IMR-90 (cell line): Measurements from ENCODE around the gene AGXT. TPM values are rescaled to one million over a fixed set of nuclear protein-coding genes. Genes with fewer than 3 reads are reported as not detected.

Experiments
- ATAC-seq: fragments of 200-7000 bp; cut with Tn5 transposase; 2 replicates; pipeline ENCODE4 v1.9.1; 2020; ENCODE audit warnings: low read depth, mild to moderate bottlenecking, moderate library complexity
- BruUV-seq: library from RNA; stranded (reverse); fragments of 400-500 nt; replicated peaks from 2 replicates; lab custom pipeline; 2021; lab: Mats Ljungman, UMichigan
- CTCF ChIA-PET: fragments of 300-600 bp; formaldehyde crosslinking; extraction: SDS; loops from one replicate; lab custom pipeline; 2021; ENCODE audit warnings: antibody characterized with exemption; lab: Yijun Ruan, JAX
- POLR2A ChIA-PET: fragments of 300-600 bp; sonication (Branson Sonifier 250); formaldehyde crosslinking; loops from one replicate; lab custom pipeline; 2022; ENCODE audit warnings: antibody characterized with exemption; ENCODE audit not compliant: unreplicated experiment; lab: Charles Lee
- DNase-seq: peaks from one replicate; pipeline ENCODE4 v3.0.0; 2013
- H2AFZ ChIP-seq: replicated peaks from 2 replicates; pipeline ENCODE3; 2013; ENCODE audit warnings: low read length, mild to moderate bottlenecking; ENCODE audit not compliant: poor library complexity
- H2AK5ac ChIP-seq: 2 replicates; pipeline ENCODE4 v1.6.1; 2013; ENCODE audit warnings: low read depth, low read length, inconsistent platforms
- H2AK9ac ChIP-seq: replicated peaks from 2 replicates; pipeline ENCODE3; 2013; ENCODE audit warnings: mild to moderate bottlenecking, low read depth, low read length, moderate library complexity; ENCODE audit not compliant: poor library complexity
- H2BK120ac ChIP-seq: 2 replicates; pipeline ENCODE4 v1.6.1; 2013; ENCODE audit warnings: low read depth, low read length, inconsistent platforms
- H2BK15ac ChIP-seq: 3 replicates; pipeline ENCODE4 v1.6.1; 2013; ENCODE audit warnings: low read depth, low read length, inconsistent platforms
- H2BK20ac ChIP-seq: 2 replicates; pipeline ENCODE4 v1.6.1; 2013; ENCODE audit warnings: low read depth, mild to moderate bottlenecking, inconsistent platforms, low read length, moderate library complexity
- H2BK5ac ChIP-seq: 2 replicates; pipeline ENCODE4 v1.6.1; 2013; ENCODE audit warnings: mild to moderate bottlenecking, low read depth, low read length, inconsistent platforms; ENCODE audit not compliant: poor library complexity, severe bottlenecking
- H3K14ac ChIP-seq: replicated peaks from 2 replicates; pipeline ENCODE4 v1.6.1; 2013; ENCODE audit warnings: low read depth, low read length, inconsistent platforms
- H3K18ac ChIP-seq: 2 replicates; pipeline ENCODE4 v1.6.1; 2013; ENCODE audit warnings: low read depth, low read length, control low read depth
- H3K23ac ChIP-seq: 2 replicates; pipeline ENCODE4 v1.6.1; 2013; ENCODE audit warnings: low read depth, low read length, inconsistent platforms
- H3K27ac ChIP-seq: 2 replicates; pipeline ENCODE4 v1.5.1; 2013; ENCODE audit warnings: mild to moderate bottlenecking, control low read depth, low read length; ENCODE audit not compliant: insufficient read depth
- H3K27me3 ChIP-seq: 2 replicates; pipeline ENCODE4 v1.6.1; 2013; ENCODE audit warnings: low read length; ENCODE audit not compliant: control insufficient read depth, insufficient read depth
- H3K36me3 ChIP-seq: 2 replicates; pipeline ENCODE4 v1.6.1; 2013; ENCODE audit warnings: low read length, mixed read lengths; ENCODE audit not compliant: control insufficient read depth, insufficient read depth
- H3K4ac ChIP-seq: 2 replicates; pipeline ENCODE4 v1.6.1; 2013; ENCODE audit warnings: low read depth, low read length, inconsistent platforms
- H3K4me1 ChIP-seq: 2 replicates; pipeline ENCODE4 v1.6.1; 2013; ENCODE audit warnings: low read length, mixed read lengths; ENCODE audit not compliant: control insufficient read depth, insufficient read depth
- H3K4me2 ChIP-seq: 2 replicates; pipeline ENCODE4 v1.6.1; 2013; ENCODE audit warnings: low read depth, mild to moderate bottlenecking, control low read depth, low read length, moderate library complexity
- H3K4me3 ChIP-seq: 2 replicates; pipeline ENCODE4 v1.5.1; 2013; ENCODE audit warnings: low read depth, mild to moderate bottlenecking, control low read depth, low read length, moderate library complexity; ENCODE audit not compliant: insufficient read depth
- H3K56ac ChIP-seq: 2 replicates; pipeline ENCODE4 v1.6.1; 2013; ENCODE audit warnings: low read length, inconsistent platforms; ENCODE audit not compliant: insufficient read depth; ENCODE audit errors: extremely low read depth
- H3K79me1 ChIP-seq, 2 experiments: 2 replicates each; pipeline ENCODE4 v1.6.1; 2013; ENCODE audit warnings: low read length in 2 of 2, inconsistent platforms in 1 of 2, low read depth in 1 of 2
- H3K9ac ChIP-seq: 2 replicates; pipeline ENCODE4 v1.6.1; 2013; ENCODE audit warnings: low read depth, low read length, control low read depth
- H3K9me1 ChIP-seq: 2 replicates; pipeline ENCODE4 v1.6.1; 2013; ENCODE audit warnings: low read length, inconsistent platforms; ENCODE audit not compliant: insufficient read depth
- H3K9me3 ChIP-seq: 2 replicates; pipeline ENCODE4 v1.6.1; 2013; ENCODE audit warnings: low read length; ENCODE audit not compliant: control insufficient read depth, insufficient read depth
- H4K20me1 ChIP-seq: 2 replicates; pipeline ENCODE4 v1.6.1; 2013; ENCODE audit warnings: low read length, inconsistent platforms; ENCODE audit not compliant: insufficient read depth
- H4K5ac ChIP-seq: 2 replicates; pipeline ENCODE4 v1.6.1; 2013; ENCODE audit warnings: mild to moderate bottlenecking, low read depth, low read length, control low read depth
- H4K8ac ChIP-seq, 2 experiments: 2 replicates each; pipeline ENCODE4 v1.6.1; 2013; ENCODE audit warnings: low read depth in 2 of 2, low read length in 2 of 2, control low read depth in 1 of 2, inconsistent platforms in 1 of 2
- H4K91ac ChIP-seq: 2 replicates; pipeline ENCODE4 v1.6.1; 2013; ENCODE audit warnings: low read depth, low read length, inconsistent platforms; ENCODE audit not compliant: insufficient read depth
- BHLHE40 ChIP-seq: fragments of 150-350 bp; IDR thresholded peaks from 2 replicates; pipeline ENCODE4 v1.6.1; 2016; ENCODE audit warnings: mild to moderate bottlenecking, low read depth, low read length
- CEBPB ChIP-seq: IDR thresholded peaks from 2 replicates; pipeline ENCODE4 v1.6.1; 2012; ENCODE audit warnings: low read depth, low read length, improper control_type of control experiment
- CHD1 ChIP-seq: IDR thresholded peaks from 2 replicates; pipeline ENCODE4 v1.6.1; 2012; ENCODE audit warnings: low read depth, low read length, improper control_type of control experiment
- FOS ChIP-seq: fragments of 150-350 bp; IDR thresholded peaks from 2 replicates; pipeline ENCODE4 v1.6.1; 2016; ENCODE audit warnings: low read depth, low read length
- MAFK ChIP-seq: IDR thresholded peaks from 2 replicates; pipeline ENCODE4 v1.6.1; 2012; ENCODE audit warnings: low read depth, low read length, improper control_type of control experiment
- MAZ ChIP-seq: IDR thresholded peaks from 2 replicates; pipeline ENCODE4 v1.6.1; 2012; ENCODE audit warnings: low read depth, mild to moderate bottlenecking, low read length, improper control_type of control experiment, moderate library complexity, borderline replicate concordance
- NFE2L2 ChIP-seq: fragments of 150-350 bp; IDR thresholded peaks from 2 replicates; pipeline ENCODE4 v1.6.1; 2016; ENCODE audit warnings: low read depth, mild to moderate bottlenecking, low read length
- POLR2A ChIP-seq: IDR thresholded peaks from 2 replicates; pipeline ENCODE4 v1.6.1; 2012; ENCODE audit warnings: mild to moderate bottlenecking, low read depth, low read length
- RAD21 ChIP-seq: IDR thresholded peaks from 2 replicates; pipeline ENCODE4 v1.6.1; 2012; ENCODE audit warnings: low read length, improper control_type of control experiment
- RCOR1 ChIP-seq: IDR thresholded peaks from 2 replicates; pipeline ENCODE4 v1.6.1; 2012; ENCODE audit warnings: mild to moderate bottlenecking, low read length, improper control_type of control experiment; ENCODE audit not compliant: insufficient replicate concordance
- RFX5 ChIP-seq: IDR thresholded peaks from 2 replicates; pipeline ENCODE4 v1.8.0; 2012; ENCODE audit warnings: low read depth, mild to moderate bottlenecking, low read length, moderate library complexity
- SMC3 ChIP-seq: fragments of 150-350 bp; IDR thresholded peaks from 2 replicates; pipeline ENCODE4 v1.6.1; 2016; ENCODE audit warnings: low read depth, mild to moderate bottlenecking, antibody characterized with exemption, low read length, moderate library complexity
- USF2 ChIP-seq: fragments of 150-350 bp; IDR thresholded peaks from 2 replicates; pipeline ENCODE4 v1.6.1; 2017; ENCODE audit warnings: mild to moderate bottlenecking, antibody characterized with exemption, low read length, low read depth
- WGBS, 2 experiments: methylation state at CpG; one replicate each; pipeline versions ENCODE4 v1.1.5 to v1.1.7; 2013; ENCODE audit warnings: missing lambda C conversion rate in 2 of 2; ENCODE audit not compliant: insufficient read length in 1 of 2; ENCODE audit errors: extremely low coverage in 2 of 2; 5-methylcytosine and 5-hydroxymethylcytosine counted together
- dilution Hi-C: fragments of 300-500 bp; cut with HindIII; formaldehyde crosslinking; loops from one replicate; pipeline ENCODE4 v1.14.3; 2018; ENCODE audit warnings: low sequenced_read_pairs; ENCODE audit not compliant: unreplicated experiment
- in situ Hi-C: fragments of 300-500 bp; cut with MboI; formaldehyde crosslinking; loops from 3 replicates; pipeline ENCODE4 v1.14.3; 2019; ENCODE audit warnings: low sequenced_read_pairs, inconsistent platforms, mixed read lengths
- intact Hi-C: fragments of 100-400 bp; cut with micrococcal nuclease; formaldehyde crosslinking; loops from 2 replicates; pipeline ENCODE4 v1.10.0; 2022
- polyA plus RNA-seq, 3 experiments: library from polyadenylated mRNA; depleted of rRNA; stranded (reverse); fragments of >200 nt; gene quantifications; 2 replicates each; pipeline ENCODE4 v1.2.3, GENCODE V29; 2012; ENCODE audit warnings: low replicate concordance in 1 of 3
- total RNA-seq: library from RNA; depleted of rRNA; stranded (reverse); fragments of >200 nt; gene quantifications from 2 replicates; pipeline ENCODE4 v1.2.3, GENCODE V29; 2012
- TF ChIP-seq, protein P1 (sequence below): conservative IDR thresholded peaks from 2 replicates; pipeline ENCODE4 v1.5.1; 2012; ENCODE audit warnings: mild to moderate bottlenecking, low read depth, low read length, improper control_type of control experiment
- TF ChIP-seq, protein P2 (sequence below): fragments of 150-350 bp; IDR thresholded peaks from 2 replicates; pipeline ENCODE4 v1.6.1; 2016; ENCODE audit warnings: low read depth, mild to moderate bottlenecking, low read length, moderate library complexity, borderline replicate concordance

AGXT gene
- total and polyA plus RNA-seq, 2 of the 4 experiments (the other 2 are of a cell fraction) = not detected

DNA sequence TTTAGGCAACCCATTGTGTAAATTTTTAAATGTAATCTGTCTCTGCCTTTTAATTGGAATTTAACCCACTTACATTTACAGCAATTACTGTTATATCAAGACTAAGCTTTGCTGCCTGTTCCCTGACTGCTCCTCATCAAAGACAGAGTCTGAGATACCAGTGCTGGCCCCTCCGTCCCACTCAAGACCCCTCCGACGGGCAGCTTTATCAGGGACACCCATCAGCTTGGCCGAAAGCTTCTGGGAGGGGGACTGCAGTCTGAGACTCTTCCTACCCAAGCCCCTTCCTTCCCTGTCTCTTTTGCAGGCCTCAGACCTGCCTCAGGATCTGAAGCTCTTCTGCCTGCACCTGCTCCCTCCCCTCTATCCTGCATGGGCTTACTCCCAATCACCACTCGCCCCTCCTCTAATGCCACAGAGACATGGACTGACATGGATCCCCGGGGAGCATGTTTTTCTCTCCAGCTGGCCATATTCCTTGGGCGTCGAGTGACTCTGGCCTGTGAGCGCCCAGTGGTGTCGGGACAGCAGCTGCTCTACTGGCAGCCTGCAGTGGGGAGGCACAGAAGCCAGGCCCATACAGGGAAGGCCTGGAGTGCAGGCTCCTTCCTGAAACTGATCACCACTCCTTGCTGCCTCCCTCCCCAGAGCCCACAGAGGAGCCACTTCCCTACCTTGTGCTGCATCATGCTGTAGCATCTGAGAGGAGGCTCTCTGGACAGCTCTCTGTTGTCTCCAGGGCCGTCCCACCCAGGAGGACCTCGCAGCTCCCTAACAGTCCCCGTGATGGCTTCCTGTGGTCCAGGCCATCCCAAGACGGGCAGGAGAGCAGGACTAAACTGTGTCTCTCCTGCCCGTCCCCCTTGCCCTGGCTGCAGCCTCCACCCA lies 44.9 kb upstream of the AGXT start:
- H3K4me2 ChIP-seq = no peak overlapping the region
- no peak overlapping the region for H2BK5ac ChIP-seq
- H4K5ac ChIP-seq = no peak overlapping the region
- H3K4me1 ChIP-seq = no peaks in the 10 kb centered on the region
- H3K4me3 ChIP-seq = no peak overlapping the region
- H3K23ac ChIP-seq = no peak overlapping the region
- H4K8ac ChIP-seq = no peak overlapping the region
- no peak overlapping the region for H3K14ac ChIP-seq
- H3K79me1 ChIP-seq = no peaks in the 10 kb centered on the region
- CTCF ChIA-PET = no interaction called here
- no peak overlapping the region for H2BK20ac ChIP-seq
- no peak overlapping the region for H3K27ac ChIP-seq
- H3K9ac ChIP-seq = no peak overlapping the region
- H3K18ac ChIP-seq = no peak overlapping the region
- no TSS peak for BruUV-seq
- WGBS, 2 experiments = 73% methylated on average over 4 of the region's 15 CpGs; no CpG with 5 or more reads in 1 of the 2 experiments
- H4K91ac ChIP-seq = no peak overlapping the region
- TF ChIP-seq SMC3 = no peak
- TF ChIP-seq FOS = no peak
- TF ChIP-seq POLR2A = no peak
- TF ChIP-seq USF2 = no peak
- TF ChIP-seq, protein P1, sequence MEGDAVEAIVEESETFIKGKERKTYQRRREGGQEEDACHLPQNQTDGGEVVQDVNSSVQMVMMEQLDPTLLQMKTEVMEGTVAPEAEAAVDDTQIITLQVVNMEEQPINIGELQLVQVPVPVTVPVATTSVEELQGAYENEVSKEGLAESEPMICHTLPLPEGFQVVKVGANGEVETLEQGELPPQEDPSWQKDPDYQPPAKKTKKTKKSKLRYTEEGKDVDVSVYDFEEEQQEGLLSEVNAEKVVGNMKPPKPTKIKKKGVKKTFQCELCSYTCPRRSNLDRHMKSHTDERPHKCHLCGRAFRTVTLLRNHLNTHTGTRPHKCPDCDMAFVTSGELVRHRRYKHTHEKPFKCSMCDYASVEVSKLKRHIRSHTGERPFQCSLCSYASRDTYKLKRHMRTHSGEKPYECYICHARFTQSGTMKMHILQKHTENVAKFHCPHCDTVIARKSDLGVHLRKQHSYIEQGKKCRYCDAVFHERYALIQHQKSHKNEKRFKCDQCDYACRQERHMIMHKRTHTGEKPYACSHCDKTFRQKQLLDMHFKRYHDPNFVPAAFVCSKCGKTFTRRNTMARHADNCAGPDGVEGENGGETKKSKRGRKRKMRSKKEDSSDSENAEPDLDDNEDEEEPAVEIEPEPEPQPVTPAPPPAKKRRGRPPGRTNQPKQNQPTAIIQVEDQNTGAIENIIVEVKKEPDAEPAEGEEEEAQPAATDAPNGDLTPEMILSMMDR = no peak
- no peak for TF ChIP-seq RCOR1
- TF ChIP-seq, protein P2, sequence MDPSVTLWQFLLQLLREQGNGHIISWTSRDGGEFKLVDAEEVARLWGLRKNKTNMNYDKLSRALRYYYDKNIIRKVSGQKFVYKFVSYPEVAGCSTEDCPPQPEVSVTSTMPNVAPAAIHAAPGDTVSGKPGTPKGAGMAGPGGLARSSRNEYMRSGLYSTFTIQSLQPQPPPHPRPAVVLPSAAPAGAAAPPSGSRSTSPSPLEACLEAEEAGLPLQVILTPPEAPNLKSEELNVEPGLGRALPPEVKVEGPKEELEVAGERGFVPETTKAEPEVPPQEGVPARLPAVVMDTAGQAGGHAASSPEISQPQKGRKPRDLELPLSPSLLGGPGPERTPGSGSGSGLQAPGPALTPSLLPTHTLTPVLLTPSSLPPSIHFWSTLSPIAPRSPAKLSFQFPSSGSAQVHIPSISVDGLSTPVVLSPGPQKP = no peak
- no peak for TF ChIP-seq MAZ
- no peak for TF ChIP-seq RAD21
- TF ChIP-seq MAFK = no peak
- no peak for TF ChIP-seq BHLHE40
- TF ChIP-seq CEBPB = no peak
- TF ChIP-seq RFX5 = no peak
- TF ChIP-seq CHD1 = no peak
- no peak for TF ChIP-seq NFE2L2
- H3K4ac ChIP-seq = no peak overlapping the region
- H4K20me1 ChIP-seq = no peaks in the 10 kb centered on the region
- in situ Hi-C loops = no loop called here
- H3K36me3 ChIP-seq = no peaks in the 10 kb centered on the region
- dilution Hi-C loops = no loop called here
- ATAC-seq = no peak
- intact Hi-C loops = no loop called here
- H2BK120ac ChIP-seq = no peak overlapping the region
- no peak overlapping the region for H2AFZ ChIP-seq
- H2BK15ac ChIP-seq = no peak overlapping the region
- no peaks in the 10 kb centered on the region for H3K9me1 ChIP-seq
- peaks cover 11% of the 10 kb centered on the region for H3K9me3 ChIP-seq
- no peak for DNase-seq
- H2AK5ac ChIP-seq = no peak overlapping the region
- POLR2A ChIA-PET = no interaction called here
- H2AK9ac ChIP-seq = no peak overlapping the region
- H3K27me3 ChIP-seq = peaks cover 64% of the 10 kb centered on the region
- no peak overlapping the region for H3K56ac ChIP-seq
